HG03457 (cell line): ENCODE measurements around the gene ADAM19.
A peak's percentile ranks its signal among the peaks of the same experiment; 100 is the strongest.

Experiments used
- ATAC-seq: cut with Tn5 transposase; IDR thresholded peaks from one replicate; pipeline ENCODE4 v1.9.1; 2021; ENCODE audit warnings: moderate number of reproducible peaks; ENCODE audit not compliant: unreplicated experiment

The ADAM19 gene

DNA sequence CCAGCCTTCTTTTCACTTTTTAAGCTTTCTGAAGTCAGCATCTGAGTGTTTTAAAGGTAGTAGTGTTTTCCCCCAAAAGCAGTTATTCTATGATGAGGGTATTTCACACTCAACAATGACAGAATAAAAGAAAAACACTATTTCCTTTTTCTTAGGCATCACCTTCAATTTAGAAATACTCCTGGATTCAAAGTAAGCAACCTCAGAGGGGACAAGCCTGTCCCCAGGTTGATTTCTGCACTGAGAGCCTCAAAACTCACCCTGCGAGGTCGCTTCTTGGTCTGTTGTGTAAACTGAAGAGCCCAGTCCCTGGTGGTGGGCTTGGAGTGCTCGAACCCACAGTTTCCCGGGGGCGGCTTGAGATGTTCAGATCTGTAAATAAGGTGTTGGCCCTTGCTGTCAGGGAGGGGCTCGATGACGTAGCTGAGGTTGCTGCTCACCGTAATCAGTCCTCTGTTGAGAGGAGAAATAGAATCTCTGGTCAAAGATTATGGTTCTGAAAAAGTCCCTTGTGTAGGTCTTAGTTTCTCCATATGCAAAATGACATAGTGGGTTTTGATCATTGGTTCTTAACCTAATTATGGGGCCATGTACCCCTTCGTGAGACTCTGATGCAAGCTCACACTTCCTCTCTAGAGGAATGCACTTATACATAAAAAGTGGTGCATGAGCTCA, 55.9 kb downstream of the ADAM19 start:
- peak; percentile 60 for ATAC-seq

DNA sequence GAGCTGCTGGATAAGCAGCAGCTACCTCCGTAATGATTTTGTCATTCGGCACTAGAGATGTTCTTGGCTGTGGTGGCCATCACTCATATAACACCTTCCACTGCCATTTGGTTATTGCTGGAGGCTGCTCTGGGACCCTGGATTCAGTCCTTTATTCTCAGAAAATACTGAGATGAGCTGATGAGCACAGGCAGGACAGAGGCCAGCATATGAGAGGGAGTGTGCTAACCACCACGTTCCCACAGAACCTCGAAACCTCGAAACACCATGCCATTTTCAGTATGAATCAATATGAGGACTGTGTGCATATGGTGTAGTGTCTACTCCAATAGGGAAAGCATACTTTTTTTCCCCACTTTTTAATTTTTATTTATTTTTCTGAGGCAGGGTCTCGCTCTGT, 56.6 kb downstream of the ADAM19 start:
- peak; percentile 57 for ATAC-seq

DNA sequence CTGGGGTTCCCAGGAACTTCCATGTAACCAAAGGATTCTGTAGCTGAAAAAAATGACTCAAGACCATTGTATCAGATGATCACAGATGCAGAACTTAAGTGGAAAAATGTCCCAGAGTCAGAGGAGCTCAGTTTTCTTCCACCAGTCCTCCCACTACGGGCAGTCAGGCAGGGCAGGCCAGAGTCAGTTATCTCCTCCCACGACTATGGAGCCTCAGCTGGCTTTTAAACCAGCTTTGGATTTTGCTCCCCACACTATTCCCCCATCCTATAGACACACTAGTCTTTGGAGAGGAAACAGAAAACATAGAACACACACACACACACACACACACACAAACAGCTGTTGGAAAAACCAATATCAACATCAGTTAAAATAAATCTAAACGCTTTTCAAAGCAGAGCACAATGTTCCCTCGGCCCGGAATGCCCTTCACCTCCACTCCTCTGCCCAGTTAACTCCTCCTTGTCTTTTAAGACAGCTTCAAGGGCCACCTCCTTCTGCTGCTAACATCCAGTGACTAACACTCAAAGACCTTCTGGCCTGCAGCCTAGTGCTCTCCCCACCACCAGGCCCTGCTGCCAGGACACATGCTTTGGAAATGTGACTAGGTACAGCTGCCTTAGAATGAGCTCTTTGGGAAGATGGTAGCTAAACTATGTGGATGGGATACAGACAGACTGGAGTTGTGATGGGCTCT, 58.8 kb downstream of the ADAM19 start:
- no peak for ATAC-seq

DNA sequence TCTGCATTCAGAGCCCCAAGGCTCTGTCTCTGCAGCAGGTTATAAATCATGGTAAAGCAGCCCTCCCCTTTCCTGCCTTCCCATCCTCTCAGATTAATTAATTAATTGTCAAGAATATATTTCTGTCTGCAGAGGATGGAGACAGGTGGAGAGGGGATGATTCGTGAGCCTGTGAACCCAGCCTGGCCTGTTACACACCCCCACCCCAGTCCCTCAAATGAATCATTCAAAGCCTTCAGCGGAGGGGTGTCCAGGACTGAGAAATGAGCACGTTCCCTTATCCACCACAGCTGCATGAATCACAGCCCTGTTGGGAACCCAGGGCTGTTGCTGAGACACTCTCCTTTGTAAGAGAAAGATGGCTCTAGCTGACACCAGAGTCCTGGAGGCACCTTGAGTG, 59.6 kb downstream of the ADAM19 start:
- no peak for ATAC-seq

DNA sequence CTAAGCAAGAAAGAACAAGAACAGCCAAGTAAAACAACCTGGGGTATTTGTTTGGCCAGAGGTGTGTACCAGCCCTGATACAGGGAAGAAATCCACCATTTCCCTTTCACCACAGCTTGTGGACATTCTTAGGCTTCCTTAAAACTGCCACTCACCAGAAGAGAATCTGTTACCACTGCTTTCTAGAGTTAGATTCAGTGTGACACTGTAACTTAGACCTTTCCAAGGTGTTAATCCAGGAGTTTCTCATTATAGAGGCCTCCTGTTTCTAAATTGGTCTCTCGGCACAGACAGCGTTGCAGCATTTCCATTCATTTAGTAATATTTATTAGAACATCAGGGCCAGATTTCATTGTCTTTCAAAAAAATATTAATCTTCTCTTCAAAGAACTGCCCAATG, 60.6 kb downstream of the ADAM19 start:
- no peak for ATAC-seq

DNA sequence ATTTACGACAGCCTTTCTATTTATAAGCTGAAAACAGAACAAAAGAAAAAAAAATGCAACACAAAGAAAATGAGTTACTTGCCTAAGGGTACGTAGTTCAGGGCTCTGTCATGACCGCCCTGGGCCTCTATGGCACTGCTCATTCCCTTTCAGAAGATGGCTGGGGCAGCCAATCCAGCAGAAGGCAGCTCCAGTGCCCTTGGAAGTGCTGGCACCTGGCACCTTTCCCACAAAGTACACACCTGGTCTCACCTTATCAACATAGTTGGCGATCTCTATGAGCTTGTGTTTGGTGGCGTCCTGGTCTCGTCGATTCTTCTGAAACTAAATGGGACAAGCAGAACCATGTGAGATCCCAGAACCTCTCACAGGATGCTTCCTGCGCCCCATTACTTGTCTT, 62.4 kb downstream of the ADAM19 start:
- no peak for ATAC-seq

DNA sequence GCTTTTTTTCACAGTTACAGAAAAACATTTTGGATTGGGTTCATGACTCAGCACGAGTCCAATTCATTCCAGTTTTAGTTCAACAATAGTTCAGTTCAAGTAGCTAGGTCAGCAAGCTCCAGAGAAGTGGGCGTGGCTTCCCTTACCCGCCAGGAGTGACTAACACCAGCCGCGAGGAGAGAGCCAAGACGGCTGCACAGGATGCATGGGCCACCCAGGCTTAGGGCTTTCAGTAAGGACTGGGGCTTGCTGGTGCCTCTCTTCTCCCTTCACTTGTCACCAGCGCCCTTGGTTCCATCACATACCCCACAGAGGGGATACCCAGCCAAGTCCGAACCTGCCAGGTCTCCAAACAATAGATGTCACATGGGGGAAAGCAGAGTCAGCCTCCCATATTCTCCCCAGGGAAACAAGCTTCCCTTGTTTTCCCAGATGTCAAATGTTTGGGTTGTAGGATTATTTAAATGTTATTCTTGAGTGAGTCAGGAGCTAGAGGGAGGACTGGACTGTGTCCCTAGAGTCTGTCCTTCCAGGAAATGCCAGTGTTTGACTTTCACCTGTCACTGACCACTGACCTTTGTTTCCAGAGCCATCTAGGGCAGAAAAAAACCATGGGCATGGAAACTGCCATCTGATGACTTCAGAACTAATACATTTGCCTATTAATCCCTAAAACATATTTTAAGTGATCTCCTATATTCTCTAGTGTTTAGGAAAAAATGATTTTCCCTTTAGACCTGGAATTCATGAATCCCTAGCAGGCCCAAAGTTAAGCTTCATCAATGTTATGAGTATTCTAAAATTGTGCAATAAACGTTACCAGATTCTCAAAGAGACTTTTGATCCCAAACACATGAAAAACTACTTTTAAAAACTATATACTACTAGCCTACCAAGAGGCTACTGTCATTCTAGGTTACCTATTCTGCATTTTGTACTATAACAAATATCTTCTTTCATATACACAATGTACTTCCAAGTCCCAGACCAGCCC, 63.6 kb downstream of the ADAM19 start:
- ATAC-seq, result no peak

DNA sequence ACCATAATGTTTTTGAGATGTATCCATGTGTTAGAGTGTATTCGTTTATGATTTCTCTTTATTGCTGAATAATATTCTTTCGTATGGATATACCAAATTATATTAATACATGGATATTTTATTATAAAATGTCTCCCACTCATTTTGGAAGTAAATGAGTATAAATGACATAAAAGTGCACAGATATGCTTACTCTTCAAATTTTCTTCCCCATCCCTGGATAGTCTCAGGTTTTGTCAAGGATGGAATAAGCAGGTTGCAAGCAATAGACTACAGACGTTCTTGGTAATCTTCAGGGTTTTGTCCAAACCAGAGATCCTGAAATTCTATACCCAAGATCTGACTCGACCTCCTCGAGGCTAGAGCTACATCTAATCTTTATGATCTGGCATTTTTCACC, 64.9 kb downstream of the ADAM19 start:
- ATAC-seq, result no peak

DNA sequence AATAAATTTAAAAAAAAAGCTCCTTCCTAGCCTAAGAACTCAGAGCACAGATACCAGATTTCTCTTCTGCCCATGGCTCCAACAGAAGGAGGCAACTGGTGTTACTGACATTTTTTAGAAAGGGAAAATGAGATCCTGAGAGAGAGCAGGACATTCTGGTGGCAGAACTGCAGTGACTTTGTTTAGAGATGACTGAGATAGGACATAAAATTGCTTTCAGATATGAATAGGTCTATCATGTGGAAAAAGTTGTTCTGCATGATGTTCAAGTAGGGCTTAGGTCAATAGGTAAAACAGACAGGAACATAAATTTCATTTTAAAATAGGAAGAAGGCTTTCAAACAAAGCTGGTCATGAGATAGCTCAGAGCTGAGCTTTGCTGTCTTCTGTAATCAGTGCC, 66.0 kb downstream of the ADAM19 start:
- no peak for ATAC-seq

DNA sequence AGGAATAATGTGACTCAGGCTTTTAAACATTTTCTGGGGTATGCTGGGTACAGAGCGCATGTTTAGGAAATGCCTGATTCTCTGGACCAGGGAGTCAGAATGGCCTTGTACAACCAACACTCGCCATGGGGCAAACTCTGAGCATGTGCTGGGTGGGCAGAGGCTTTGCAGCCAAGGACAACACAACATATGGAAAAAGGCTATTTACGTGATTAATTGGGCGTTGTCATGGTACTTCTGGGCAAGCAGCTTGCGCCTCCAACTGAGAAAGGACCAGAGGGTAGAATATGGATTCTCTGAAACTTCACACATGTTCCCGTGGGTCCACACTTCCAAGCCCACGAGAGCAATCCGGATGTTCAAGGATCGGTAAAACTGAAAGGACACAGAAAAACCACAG, 66.5 kb downstream of the ADAM19 start:
- ATAC-seq, result no peak

DNA sequence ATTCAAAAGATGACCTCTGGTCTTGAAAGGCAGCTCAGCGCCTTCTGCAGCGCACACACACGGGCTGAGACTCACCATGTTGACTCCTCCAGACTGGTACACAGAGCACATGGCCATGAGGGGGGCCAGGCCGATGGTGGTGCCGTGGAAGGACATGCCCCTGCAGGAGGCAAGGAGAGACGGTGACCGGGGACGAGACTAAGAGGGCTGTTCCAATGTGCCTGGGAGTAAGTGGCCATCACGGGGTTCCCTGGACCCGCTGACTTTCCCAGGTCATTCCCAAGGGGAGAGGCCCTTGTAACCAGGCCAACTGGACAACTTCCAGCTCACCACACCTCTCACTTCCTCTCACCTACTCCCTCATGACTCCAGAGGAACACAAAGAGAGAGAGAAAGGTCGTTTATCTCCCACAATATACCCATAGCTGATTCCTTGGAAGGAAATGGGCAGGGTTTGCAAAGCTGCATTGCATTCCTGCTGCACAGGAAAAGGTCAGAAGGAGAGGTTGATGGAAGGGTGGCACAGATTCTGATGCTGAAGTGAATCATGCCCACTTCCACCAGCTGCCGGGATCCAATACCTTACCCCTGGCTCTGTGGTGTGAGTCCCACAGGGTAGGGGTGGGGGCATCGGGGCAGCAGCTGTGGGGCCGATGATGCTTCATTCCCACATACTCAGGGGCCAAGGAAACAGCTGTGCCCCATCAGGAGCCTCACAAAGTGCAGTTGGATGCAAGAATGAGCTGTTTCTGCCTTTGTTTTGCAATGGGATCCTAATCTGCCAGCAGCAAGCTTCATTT, 68.4 kb downstream of the ADAM19 start:
- no peak for ATAC-seq

DNA sequence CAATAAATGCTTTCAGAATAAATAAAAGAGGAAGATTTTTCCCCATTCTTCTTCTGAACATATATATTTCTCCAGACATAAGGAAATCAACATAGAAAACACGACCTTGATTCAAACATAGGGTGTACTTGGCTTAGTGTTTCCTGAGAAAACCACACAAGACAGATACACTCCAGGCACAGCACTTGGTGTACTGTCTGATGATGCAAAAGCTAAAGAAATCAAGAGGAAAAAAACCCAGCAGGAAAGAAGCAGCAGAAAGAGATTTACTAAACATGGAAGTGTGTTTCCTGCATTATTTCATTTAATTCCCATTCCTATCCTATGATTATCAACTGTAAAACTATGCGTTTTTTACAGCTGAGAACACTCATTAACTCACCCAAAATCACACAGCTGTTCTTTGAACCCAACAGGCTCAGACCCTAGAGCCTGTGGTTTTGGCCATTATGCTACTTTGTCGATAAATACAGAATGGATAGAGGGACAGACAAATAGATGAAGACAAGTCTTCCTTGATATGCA, 69.4 kb downstream of the ADAM19 start:
- ATAC-seq, result no peak

DNA sequence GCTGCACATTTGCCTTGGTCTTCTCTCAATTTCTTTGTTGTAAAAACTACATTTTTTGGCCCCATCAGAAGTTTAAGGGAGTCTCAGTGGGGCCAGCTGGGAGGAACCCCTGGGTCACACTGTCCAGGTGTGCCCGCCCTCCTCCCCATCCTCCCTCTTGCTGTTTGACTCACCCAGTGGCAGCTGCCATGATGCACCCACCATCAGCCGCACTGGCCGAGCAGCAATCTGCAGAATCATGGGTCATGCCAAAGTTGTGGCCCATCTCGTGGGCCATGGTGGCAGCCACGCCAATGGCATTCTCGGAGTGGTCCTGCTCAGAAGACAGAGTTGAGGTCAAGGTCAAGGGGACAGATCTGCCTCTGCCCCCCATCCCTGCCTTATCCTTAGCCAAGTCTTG, 70.1 kb downstream of the ADAM19 start:
- no peak for ATAC-seq

DNA sequence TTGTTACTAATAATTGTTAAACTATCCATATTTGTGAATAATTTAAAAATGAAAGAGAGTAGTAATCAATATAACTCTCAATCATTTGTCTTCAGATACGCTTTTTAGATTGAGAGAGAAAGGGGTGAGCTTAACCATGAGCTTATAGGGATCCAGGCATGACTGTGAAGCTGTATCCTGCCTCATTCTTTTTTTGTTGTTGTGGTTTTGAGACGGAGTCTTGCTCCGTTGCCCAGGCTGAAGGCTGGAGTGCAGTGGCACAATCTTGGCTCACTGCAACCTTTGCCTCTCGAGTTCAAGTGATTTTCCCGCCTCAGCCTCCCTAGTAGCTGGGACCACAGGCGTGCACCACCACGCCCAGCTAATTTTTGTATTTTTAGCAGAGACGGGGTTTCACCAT, 71.5 kb downstream of the ADAM19 start:
- ATAC-seq, result no peak

DNA sequence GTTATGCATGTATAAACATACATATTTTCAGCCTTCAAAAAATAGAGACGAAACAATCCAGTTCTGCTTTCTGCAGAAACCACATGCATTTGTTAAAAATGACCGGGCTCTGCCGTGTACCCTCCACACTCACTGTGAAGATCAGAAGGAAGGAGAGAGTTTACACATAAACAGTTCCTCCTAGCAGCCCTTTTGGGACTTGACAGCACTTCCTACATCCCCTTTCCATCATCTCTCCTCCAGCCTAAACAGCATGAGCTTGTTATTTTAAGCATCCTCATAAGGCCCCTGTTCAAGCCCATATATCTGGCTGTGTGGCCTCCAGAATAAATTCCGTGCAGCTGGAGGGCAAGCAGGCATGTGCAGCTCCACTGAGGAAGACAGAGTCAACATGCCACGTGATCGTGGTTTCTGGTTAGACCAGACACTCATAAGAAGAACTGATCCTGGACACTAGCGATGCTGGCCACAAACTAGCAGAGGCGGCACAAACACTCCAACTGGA, 73.4 kb downstream of the ADAM19 start:
- peak; percentile 73 for ATAC-seq

DNA sequence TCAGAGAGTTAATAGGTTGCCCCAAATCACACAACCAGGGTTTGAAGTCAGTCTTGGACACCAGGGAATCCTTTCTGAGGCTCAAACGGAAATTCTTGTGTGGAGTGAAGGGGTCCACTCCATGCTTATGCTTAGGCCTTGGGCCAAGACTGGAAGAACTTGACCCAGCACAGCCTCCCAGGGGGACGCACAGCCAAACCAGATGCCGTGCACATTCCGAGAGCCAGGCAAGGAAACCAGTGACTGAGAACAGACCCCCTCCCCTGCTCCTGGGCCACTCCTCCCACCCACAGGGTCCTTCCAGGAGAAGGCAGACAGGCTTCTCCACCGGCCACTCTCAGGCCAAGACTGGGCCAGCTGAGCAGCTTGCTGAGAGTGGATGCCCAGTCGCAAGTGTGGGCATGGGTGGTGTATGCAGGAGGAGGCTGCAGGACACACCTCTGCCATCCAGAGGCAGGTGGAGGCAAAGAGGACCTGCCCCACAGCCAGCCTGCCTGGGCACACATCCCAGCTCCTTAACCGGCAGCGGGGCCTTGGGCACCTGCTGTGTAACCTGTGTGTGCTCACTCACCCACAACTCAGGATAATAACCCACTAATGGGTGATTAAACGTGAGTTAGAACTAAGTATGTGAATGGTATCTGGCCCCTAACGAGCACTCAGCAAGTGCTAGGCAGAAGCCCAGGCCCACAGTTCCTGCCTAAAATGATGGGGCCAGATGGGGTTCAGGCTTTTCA, 77.5 kb downstream of the ADAM19 start:
- no peak for ATAC-seq

DNA sequence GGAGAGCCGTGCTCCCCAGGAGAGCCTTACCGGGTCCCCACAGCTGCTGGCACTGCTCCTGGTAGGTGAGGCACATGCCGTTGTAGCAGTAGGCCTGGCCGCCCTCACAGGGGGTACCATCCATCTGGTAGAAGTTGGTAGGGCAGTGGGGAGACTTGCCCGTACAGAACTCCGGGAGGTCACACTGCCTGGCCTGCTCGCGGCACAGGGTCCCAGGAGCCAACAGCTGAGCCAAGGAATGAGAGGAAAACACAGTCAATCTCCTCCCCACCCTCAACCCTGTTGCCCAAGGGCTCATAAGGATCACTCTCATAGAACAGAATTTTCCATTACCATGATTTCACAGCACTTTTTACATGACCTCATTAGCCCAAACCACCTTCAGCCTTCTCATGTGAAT, 78.7 kb downstream of the ADAM19 start:
- ATAC-seq, result no peak

DNA sequence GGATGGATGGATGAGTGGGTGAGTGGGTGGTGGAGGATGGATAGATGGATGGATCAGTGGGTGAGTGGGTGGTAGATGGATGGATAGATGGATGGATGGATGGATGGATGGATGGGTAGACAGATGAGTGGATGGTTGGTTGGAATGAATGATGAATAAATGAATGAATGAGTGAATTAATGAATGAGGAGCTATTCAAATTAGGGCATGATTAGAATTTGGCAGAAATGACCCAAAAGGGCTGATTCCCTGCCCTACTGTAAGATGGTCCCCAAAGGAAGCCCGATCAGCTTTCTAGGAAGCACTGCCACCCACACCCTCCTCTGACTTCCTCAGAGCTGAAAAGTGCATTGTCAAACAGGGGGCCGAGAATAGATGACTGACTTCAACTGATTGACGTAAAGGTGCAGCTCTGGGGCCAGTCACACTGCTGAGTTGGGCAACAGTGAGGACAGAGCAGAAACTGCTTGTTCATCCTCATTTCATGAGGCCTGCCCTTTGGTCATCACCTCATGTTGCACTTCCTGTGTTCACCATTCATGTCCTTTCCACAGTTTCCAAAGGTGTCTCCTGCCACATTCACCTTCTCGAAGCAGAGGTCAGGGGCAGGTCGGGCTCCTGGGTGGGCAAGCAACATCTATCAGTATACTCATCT, 81.3 kb downstream of the ADAM19 start:
- no peak for ATAC-seq

DNA sequence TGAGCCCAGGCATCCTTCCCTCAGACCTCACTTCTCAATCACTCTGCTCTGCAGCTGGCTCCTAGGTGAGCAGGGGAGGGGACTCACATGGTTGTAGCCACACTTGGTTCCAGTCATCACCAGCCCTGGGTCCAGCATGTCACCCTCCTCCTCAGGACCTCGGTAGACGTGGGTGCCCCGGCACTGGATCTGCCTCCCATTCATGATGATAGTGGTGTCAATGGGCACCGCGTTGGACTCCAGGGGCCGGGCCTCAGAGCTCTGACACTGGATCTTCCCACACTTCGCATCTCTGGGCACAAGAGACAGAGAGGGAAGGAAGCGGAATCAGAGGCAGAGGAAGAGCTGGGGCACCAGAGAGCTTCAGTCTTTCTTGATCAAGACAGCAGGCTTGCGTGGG, 82.7 kb downstream of the ADAM19 start:
- no peak for ATAC-seq
